Caco-2 (cell line): ENCODE results near the gene NBL1. TPM values are rescaled to one million over a fixed set of nuclear protein-coding genes. Genes with fewer than 3 reads are reported as not detected.

Experiments used
- Bru-seq: library from RNA; stranded (reverse); fragments of 400-500 nt; gene quantifications from one replicate; lab custom pipeline; 2021; lab: Mats Ljungman, UMichigan
- BruChase-seq, 2 experiments: library from RNA; stranded (reverse); fragments of 400-500 nt; gene quantifications; one replicate each; lab custom pipeline; 2021; lab: Mats Ljungman, UMichigan
- BruUV-seq: library from RNA; stranded (reverse); fragments of 400-500 nt; replicated peaks from 2 replicates; lab custom pipeline; 2021; lab: Mats Ljungman, UMichigan
- CTCF ChIA-PET: fragments of 300-600 bp; sonication (Branson Sonifier 250); formaldehyde crosslinking; loops from one replicate; lab custom pipeline; 2022; ENCODE audit warnings: antibody characterized with exemption; lab: Charles Lee
- POLR2A ChIA-PET: fragments of 300-600 bp; sonication (Branson Sonifier 250); formaldehyde crosslinking; loops from one replicate; lab custom pipeline; 2022; ENCODE audit warnings: antibody characterized with exemption; lab: Charles Lee
- DNase-seq, 2 experiments: peaks; one replicate each; pipeline versions ENCODE4 v3.0.0 to v3.0.0-alpha.2; 2020 to 2022
- H3K27me3 ChIP-seq: replicated peaks from 2 replicates; pipeline ENCODE4 v1.6.0; 2011; ENCODE audit warnings: low read length; ENCODE audit not compliant: control insufficient read depth, insufficient read depth
- H3K36me3 ChIP-seq: 2 replicates; pipeline ENCODE4 v1.5.1; 2011; ENCODE audit warnings: low read length; ENCODE audit not compliant: control insufficient read depth, insufficient read depth
- H3K4me1 ChIP-seq: fragments of 250-450 bp; sonication (Bioruptor Pico); 2 replicates; pipeline ENCODE4 v1.5.1; 2020; ENCODE audit warnings: mild to moderate bottlenecking
- H3K4me3 ChIP-seq: 2 replicates; pipeline ENCODE4 v1.5.1; 2011; ENCODE audit warnings: low read depth, mild to moderate bottlenecking, control low read depth, low read length
- H3K9me3 ChIP-seq: fragments of 250-450 bp; sonication (Bioruptor Pico); 2 replicates; pipeline ENCODE4 v1.5.1; 2020; ENCODE audit warnings: mild to moderate bottlenecking, moderate library complexity
- H3K27ac Mint-ChIP-seq: one replicate; pipeline ENCODE4 v1.8.0; 2022; ENCODE audit warnings: mixed read lengths; ENCODE audit not compliant: unreplicated experiment
- H3K27me3 Mint-ChIP-seq: one replicate; pipeline ENCODE4 v1.8.0; 2022; ENCODE audit warnings: mixed read lengths; ENCODE audit not compliant: insufficient read depth, unreplicated experiment
- H3K36me3 Mint-ChIP-seq: one replicate; pipeline ENCODE4 v1.8.0; 2022; ENCODE audit warnings: mild to moderate bottlenecking, mixed read lengths; ENCODE audit not compliant: insufficient read depth, unreplicated experiment
- H3K4me1 Mint-ChIP-seq: one replicate; pipeline ENCODE4 v1.8.0; 2022; ENCODE audit warnings: low read depth, mixed read lengths; ENCODE audit not compliant: unreplicated experiment
- H3K4me3 Mint-ChIP-seq: one replicate; pipeline ENCODE4 v1.8.0; 2022; ENCODE audit warnings: mild to moderate bottlenecking, moderate library complexity, mixed read lengths; ENCODE audit not compliant: unreplicated experiment
- H3K9me3 Mint-ChIP-seq: one replicate; pipeline ENCODE4 v1.8.0; 2022; ENCODE audit warnings: mixed read lengths; ENCODE audit not compliant: unreplicated experiment
- CTCF ChIP-seq, 2 experiments: fragments of 200-600 bp in 1 of 2; IDR thresholded peaks; 1 replicate in 1 of 2; 2 replicates in 1 of 2; pipeline versions ENCODE4 v1.5.1 to v1.8.0; 2011 to 2022; ENCODE audit warnings: antibody characterized with exemption in 1 of 2, control low read depth in 1 of 2, inconsistent platforms in 1 of 2, low read depth in 1 of 2, low read length in 1 of 2, mild to moderate bottlenecking in 1 of 2, moderate library complexity in 1 of 2; ENCODE audit not compliant: insufficient read depth in 1 of 2, severe bottlenecking in 1 of 2, unreplicated experiment in 1 of 2
- intact Hi-C: fragments of 100-400 bp; cut with micrococcal nuclease; formaldehyde crosslinking; loops from one replicate; pipeline ENCODE4 v1.10.0; 2022; ENCODE audit not compliant: unreplicated experiment
- long read RNA-seq: library from polyadenylated mRNA; stranded (forward); transcript quantifications from one replicate; pipeline ENCODE4 v2.0.0, GENCODE V29; 2022
- total RNA-seq: library from RNA; stranded (reverse); gene quantifications from 2 replicates; pipeline ENCODE4 v1.2.3, GENCODE V29; 2022

NBL1 gene
- total RNA-seq = 23.0 and 24.0 TPM in 2 replicates
- Bru-seq, nascent RNA = percentile 50 among the genes with signal in this experiment
- percentile 61 among the genes with signal in this experiment for BruChase-seq, experiment 1, labeled RNA remaining after a 2-hour chase
- percentile 86 among the genes with signal in this experiment for BruChase-seq, experiment 2, labeled RNA remaining after a 6-hour chase
- long read RNA-seq, transcript NBL1-202 (4 exons, 2,172 nt) = major isoform, 41 of 48 reads
- long read RNA-seq, partial matches to known transcripts = 6 of 48 reads
- long read RNA-seq, other reads (novel, unspliced or antisense) = 1 of 48 reads

GRCh38 chr1:19643602-19644394 lies at the start of gene NBL1:
TSS of gene NBL1 (plus strand) at chr1:19644311. CDS start at chr1:19655031, 10,720 bp downstream.
- Mint-ChIP-seq H3K9me3 (no peaks in the 10 kb centered on the region), H3K36me3 (peaks cover 6% of the 10 kb centered on the region), H3K27ac (peak within 1 kb of the TSS; percentile 76), H3K4me1 (no peaks in the 10 kb centered on the region), H3K27me3 (no peaks in the 10 kb centered on the region), H3K4me3 (peak within 1 kb of the TSS; percentile 95)
- POLR2A ChIA-PET = no interaction called here
- TF ChIP-seq CTCF (IDR thresholded peaks at IDR 0.05; ENCODE audit: insufficient read depth in 1 of 2, low read depth in 1 of 2, low read length in 1 of 2, severe bottlenecking in 1 of 2, unreplicated experiment in 1 of 2) = no peak
- no TSS peak for BruUV-seq
- Histone ChIP-seq H3K36me3 (no peaks in the 10 kb centered on the region), H3K27me3 (no peaks in the 10 kb centered on the region), H3K9me3 (no peaks in the 10 kb centered on the region), H3K4me3 (peak within 1 kb of the TSS; percentile 77), H3K4me1 (peaks cover 11% of the 10 kb centered on the region)
- peak; percentile 51 to 72 for DNase-seq
- intact Hi-C loops = no loop called here
- CTCF ChIA-PET = interaction anchor here (0.6 to 1.5 kb wide), 3 partner anchors 10 to 157 kb away, joined by 3 to 4 read pairs (median 3); no protein-coding TSS in a partner anchor

GRCh38 chr1:19596065-19596713 lies 47.9 kb upstream of the NBL1 start:
- H3K27me3 Mint-ChIP-seq = no peaks in the 10 kb centered on the region

More at GRCh38 chr1:19596065-19596713, 47.9 kb upstream of the NBL1 start:
- ChIA-PET CTCF (interaction anchor here (0.8 to 1.1 kb wide), 4 partner anchors 55 to 150 kb away, joined by 3 to 5 read pairs (median 4); no protein-coding TSS in a partner anchor), POLR2A (no interaction called here)
- Histone ChIP-seq H3K4me1 (no peaks in the 10 kb centered on the region), H3K27me3 (no peaks in the 10 kb centered on the region), H3K36me3 (no peaks in the 10 kb centered on the region; the same call in 1 of the 2 replicates), H3K9me3 (no peaks in the 10 kb centered on the region), H3K4me3 (peak overlapping the region; percentile 94)
- intact Hi-C loops = loop anchor here (5.0 kb wide), 1 partner anchor 109 kb away; the partner anchor contains the start of gene CAPZB
- TF ChIP-seq CTCF (IDR thresholded peaks at IDR 0.05; ENCODE audit: insufficient read depth in 1 of 2, low read depth in 1 of 2, low read length in 1 of 2, severe bottlenecking in 1 of 2, unreplicated experiment in 1 of 2) = no peak
- Mint-ChIP-seq H3K4me3 (peak overlapping the region; percentile 85), H3K4me1 (peaks cover 5% of the 10 kb centered on the region), H3K27ac (peak overlapping the region; percentile 95), H3K9me3 (no peaks in the 10 kb centered on the region), H3K36me3 (peaks cover 15% of the 10 kb centered on the region)
- BruUV-seq = TSS peak; percentile 79
- DNase-seq = peak in 1 of 2 experiments; percentile 57
